IMR-90 (cell line): ENCODE data around the gene MAML2. TPM values are rescaled to one million over a fixed set of nuclear protein-coding genes. Genes with fewer than 3 reads are reported as not detected.
A peak's percentile ranks its signal among the peaks of the same experiment; 100 is the strongest.

Experiments used
- ATAC-seq: fragments of 200-7000 bp; cut with Tn5 transposase; 2 replicates; pipeline ENCODE4 v1.9.1; 2020; ENCODE audit warnings: low read depth, mild to moderate bottlenecking, moderate library complexity
- BruUV-seq: library from RNA; stranded (reverse); fragments of 400-500 nt; replicated peaks from 2 replicates; lab custom pipeline; 2021; lab: Mats Ljungman, UMichigan
- CTCF ChIA-PET: fragments of 300-600 bp; formaldehyde crosslinking; extraction: SDS; loops from one replicate; lab custom pipeline; 2021; ENCODE audit warnings: antibody characterized with exemption; lab: Yijun Ruan, JAX
- POLR2A ChIA-PET: fragments of 300-600 bp; sonication (Branson Sonifier 250); formaldehyde crosslinking; loops from one replicate; lab custom pipeline; 2022; ENCODE audit warnings: antibody characterized with exemption; ENCODE audit not compliant: unreplicated experiment; lab: Charles Lee
- DNase-seq: peaks from one replicate; pipeline ENCODE4 v3.0.0; 2013
- H2AFZ ChIP-seq: replicated peaks from 2 replicates; pipeline ENCODE3; 2013; ENCODE audit warnings: low read length, mild to moderate bottlenecking; ENCODE audit not compliant: poor library complexity
- H2AK5ac ChIP-seq: 2 replicates; pipeline ENCODE4 v1.6.1; 2013; ENCODE audit warnings: low read depth, low read length, inconsistent platforms
- H2AK9ac ChIP-seq: replicated peaks from 2 replicates; pipeline ENCODE3; 2013; ENCODE audit warnings: mild to moderate bottlenecking, low read depth, low read length, moderate library complexity; ENCODE audit not compliant: poor library complexity
- H2BK120ac ChIP-seq: 2 replicates; pipeline ENCODE4 v1.6.1; 2013; ENCODE audit warnings: low read depth, low read length, inconsistent platforms
- H2BK15ac ChIP-seq: 3 replicates; pipeline ENCODE4 v1.6.1; 2013; ENCODE audit warnings: low read depth, low read length, inconsistent platforms
- H2BK20ac ChIP-seq: 2 replicates; pipeline ENCODE4 v1.6.1; 2013; ENCODE audit warnings: low read depth, mild to moderate bottlenecking, inconsistent platforms, low read length, moderate library complexity
- H2BK5ac ChIP-seq: 2 replicates; pipeline ENCODE4 v1.6.1; 2013; ENCODE audit warnings: mild to moderate bottlenecking, low read depth, low read length, inconsistent platforms; ENCODE audit not compliant: poor library complexity, severe bottlenecking
- H3K14ac ChIP-seq: replicated peaks from 2 replicates; pipeline ENCODE4 v1.6.1; 2013; ENCODE audit warnings: low read depth, low read length, inconsistent platforms
- H3K18ac ChIP-seq: 2 replicates; pipeline ENCODE4 v1.6.1; 2013; ENCODE audit warnings: low read depth, low read length, control low read depth
- H3K23ac ChIP-seq: 2 replicates; pipeline ENCODE4 v1.6.1; 2013; ENCODE audit warnings: low read depth, low read length, inconsistent platforms
- H3K27ac ChIP-seq: 2 replicates; pipeline ENCODE4 v1.5.1; 2013; ENCODE audit warnings: mild to moderate bottlenecking, control low read depth, low read length; ENCODE audit not compliant: insufficient read depth
- H3K27me3 ChIP-seq: 2 replicates; pipeline ENCODE4 v1.6.1; 2013; ENCODE audit warnings: low read length; ENCODE audit not compliant: control insufficient read depth, insufficient read depth
- H3K36me3 ChIP-seq: 2 replicates; pipeline ENCODE4 v1.6.1; 2013; ENCODE audit warnings: low read length, mixed read lengths; ENCODE audit not compliant: control insufficient read depth, insufficient read depth
- H3K4ac ChIP-seq: 2 replicates; pipeline ENCODE4 v1.6.1; 2013; ENCODE audit warnings: low read depth, low read length, inconsistent platforms
- H3K4me1 ChIP-seq: 2 replicates; pipeline ENCODE4 v1.6.1; 2013; ENCODE audit warnings: low read length, mixed read lengths; ENCODE audit not compliant: control insufficient read depth, insufficient read depth
- H3K4me2 ChIP-seq: 2 replicates; pipeline ENCODE4 v1.6.1; 2013; ENCODE audit warnings: low read depth, mild to moderate bottlenecking, control low read depth, low read length, moderate library complexity
- H3K4me3 ChIP-seq: 2 replicates; pipeline ENCODE4 v1.5.1; 2013; ENCODE audit warnings: low read depth, mild to moderate bottlenecking, control low read depth, low read length, moderate library complexity; ENCODE audit not compliant: insufficient read depth
- H3K56ac ChIP-seq: 2 replicates; pipeline ENCODE4 v1.6.1; 2013; ENCODE audit warnings: low read length, inconsistent platforms; ENCODE audit not compliant: insufficient read depth; ENCODE audit errors: extremely low read depth
- H3K79me1 ChIP-seq, 2 experiments: 2 replicates each; pipeline ENCODE4 v1.6.1; 2013; ENCODE audit warnings: low read length in 2 of 2, inconsistent platforms in 1 of 2, low read depth in 1 of 2
- H3K9ac ChIP-seq: 2 replicates; pipeline ENCODE4 v1.6.1; 2013; ENCODE audit warnings: low read depth, low read length, control low read depth
- H3K9me1 ChIP-seq: 2 replicates; pipeline ENCODE4 v1.6.1; 2013; ENCODE audit warnings: low read length, inconsistent platforms; ENCODE audit not compliant: insufficient read depth
- H3K9me3 ChIP-seq: 2 replicates; pipeline ENCODE4 v1.6.1; 2013; ENCODE audit warnings: low read length; ENCODE audit not compliant: control insufficient read depth, insufficient read depth
- H4K20me1 ChIP-seq: 2 replicates; pipeline ENCODE4 v1.6.1; 2013; ENCODE audit warnings: low read length, inconsistent platforms; ENCODE audit not compliant: insufficient read depth
- H4K5ac ChIP-seq: 2 replicates; pipeline ENCODE4 v1.6.1; 2013; ENCODE audit warnings: mild to moderate bottlenecking, low read depth, low read length, control low read depth
- H4K8ac ChIP-seq, 2 experiments: 2 replicates each; pipeline ENCODE4 v1.6.1; 2013; ENCODE audit warnings: low read depth in 2 of 2, low read length in 2 of 2, control low read depth in 1 of 2, inconsistent platforms in 1 of 2
- H4K91ac ChIP-seq: 2 replicates; pipeline ENCODE4 v1.6.1; 2013; ENCODE audit warnings: low read depth, low read length, inconsistent platforms; ENCODE audit not compliant: insufficient read depth
- BHLHE40 ChIP-seq: fragments of 150-350 bp; IDR thresholded peaks from 2 replicates; pipeline ENCODE4 v1.6.1; 2016; ENCODE audit warnings: mild to moderate bottlenecking, low read depth, low read length
- CEBPB ChIP-seq: IDR thresholded peaks from 2 replicates; pipeline ENCODE4 v1.6.1; 2012; ENCODE audit warnings: low read depth, low read length, improper control_type of control experiment
- FOS ChIP-seq: fragments of 150-350 bp; IDR thresholded peaks from 2 replicates; pipeline ENCODE4 v1.6.1; 2016; ENCODE audit warnings: low read depth, low read length
- MAFK ChIP-seq: IDR thresholded peaks from 2 replicates; pipeline ENCODE4 v1.6.1; 2012; ENCODE audit warnings: low read depth, low read length, improper control_type of control experiment
- MXI1 ChIP-seq: IDR thresholded peaks from 2 replicates; pipeline ENCODE4 v1.6.1; 2012; ENCODE audit warnings: low read depth, mild to moderate bottlenecking, low read length, moderate library complexity, borderline replicate concordance
- NFE2L2 ChIP-seq: fragments of 150-350 bp; IDR thresholded peaks from 2 replicates; pipeline ENCODE4 v1.6.1; 2016; ENCODE audit warnings: low read depth, mild to moderate bottlenecking, low read length
- RAD21 ChIP-seq: IDR thresholded peaks from 2 replicates; pipeline ENCODE4 v1.6.1; 2012; ENCODE audit warnings: low read length, improper control_type of control experiment
- RFX5 ChIP-seq: IDR thresholded peaks from 2 replicates; pipeline ENCODE4 v1.8.0; 2012; ENCODE audit warnings: low read depth, mild to moderate bottlenecking, low read length, moderate library complexity
- SMC3 ChIP-seq: fragments of 150-350 bp; IDR thresholded peaks from 2 replicates; pipeline ENCODE4 v1.6.1; 2016; ENCODE audit warnings: low read depth, mild to moderate bottlenecking, antibody characterized with exemption, low read length, moderate library complexity
- WGBS, 2 experiments: methylation state at CpG; one replicate each; pipeline versions ENCODE4 v1.1.5 to v1.1.7; 2013; ENCODE audit warnings: missing lambda C conversion rate in 2 of 2; ENCODE audit not compliant: insufficient read length in 1 of 2; ENCODE audit errors: extremely low coverage in 2 of 2; 5-methylcytosine and 5-hydroxymethylcytosine counted together
- dilution Hi-C: fragments of 300-500 bp; cut with HindIII; formaldehyde crosslinking; loops from one replicate; pipeline ENCODE4 v1.14.3; 2018; ENCODE audit warnings: low sequenced_read_pairs; ENCODE audit not compliant: unreplicated experiment
- in situ Hi-C: fragments of 300-500 bp; cut with MboI; formaldehyde crosslinking; loops from 3 replicates; pipeline ENCODE4 v1.14.3; 2019; ENCODE audit warnings: low sequenced_read_pairs, inconsistent platforms, mixed read lengths
- intact Hi-C: fragments of 100-400 bp; cut with micrococcal nuclease; formaldehyde crosslinking; loops from 2 replicates; pipeline ENCODE4 v1.10.0; 2022
- polyA plus RNA-seq, 3 experiments: library from polyadenylated mRNA; depleted of rRNA; stranded (reverse); fragments of >200 nt; gene quantifications; 2 replicates each; pipeline ENCODE4 v1.2.3, GENCODE V29; 2012; ENCODE audit warnings: low replicate concordance in 1 of 3
- total RNA-seq: library from RNA; depleted of rRNA; stranded (reverse); fragments of >200 nt; gene quantifications from 2 replicates; pipeline ENCODE4 v1.2.3, GENCODE V29; 2012

The MAML2 gene
- total and polyA plus RNA-seq, 2 of the 4 experiments (the other 2 are of a cell fraction), result 15.0 to 19.5 TPM

DNA sequence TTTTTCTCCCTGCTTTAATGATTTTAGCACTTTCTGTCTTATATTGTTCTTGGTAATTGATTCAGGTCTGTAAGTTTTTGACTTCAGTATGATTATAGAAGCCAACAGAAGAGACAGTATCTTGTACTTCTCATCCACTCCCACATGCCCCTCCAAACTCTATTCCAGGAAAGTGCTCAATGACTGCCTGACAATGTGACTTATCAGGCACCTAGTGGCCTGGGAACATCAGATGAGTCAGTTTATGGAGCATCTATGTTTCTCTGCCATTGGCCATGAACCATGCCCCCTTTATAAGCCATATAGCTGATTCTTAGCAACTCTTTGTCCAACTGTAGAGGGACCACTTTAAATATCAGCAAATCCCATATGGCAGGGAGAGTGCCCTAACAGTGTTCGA is 239.9 kb downstream of the MAML2 start:
- ATAC-seq (no peak; the same call in 1 of the 2 replicates), DNase-seq (peak; percentile 23)
- H3K18ac ChIP-seq, result peak overlapping the region; percentile 86
- dilution Hi-C loops, result no loop called here
- no peak for TF ChIP-seq MAFK
- TF ChIP-seq NFE2L2, result no peak
- no peak for TF ChIP-seq MXI1
- no peak for TF ChIP-seq RAD21
- TF ChIP-seq RFX5, result no peak
- no peak for TF ChIP-seq CEBPB
- no peak for TF ChIP-seq SMC3
- no peak for TF ChIP-seq FOS
- no peak for TF ChIP-seq BHLHE40
- H2BK120ac ChIP-seq, result peak overlapping the region; percentile 84
- ChIA-PET CTCF (interaction anchor here (1.2 kb wide), 1 partner anchor 237 kb away, joined by 3 read pairs; no protein-coding TSS in a partner anchor), POLR2A (no interaction called here)
- H3K4me3 ChIP-seq, result no peak overlapping the region
- H2BK5ac ChIP-seq, result peak overlapping the region; percentile 73
- peak overlapping the region; percentile 75; the same call in 1 of the 2 replicates for H2AK5ac ChIP-seq
- H3K9ac ChIP-seq, result no peak overlapping the region
- WGBS, 2 experiments, result no CpG with 5 or more reads among the region's 1 CpG
- H3K27ac ChIP-seq, result peak overlapping the region; percentile 79
- peak overlapping the region; percentile 82; the same call in 1 of the 3 replicates for H2BK15ac ChIP-seq
- H4K91ac ChIP-seq, result peak overlapping the region; percentile 69; the same call in 1 of the 2 replicates
- H3K79me1 ChIP-seq, result peaks cover 41 to 65% of the 10 kb centered on the region in 2 experiments
- no peaks in the 10 kb centered on the region for H3K36me3 ChIP-seq
- H3K9me3 ChIP-seq, result no peaks in the 10 kb centered on the region
- H3K56ac ChIP-seq, result no peak overlapping the region
- H3K9me1 ChIP-seq, result peaks cover 15% of the 10 kb centered on the region; the same call in 1 of the 2 replicates
- H3K4ac ChIP-seq, result peak overlapping the region; percentile 79
- H3K4me2 ChIP-seq, result peak overlapping the region; percentile 76
- H2AK9ac ChIP-seq, result no peak overlapping the region
- H3K23ac ChIP-seq, result peak overlapping the region; percentile 66; the same call in 1 of the 2 replicates
- no peaks in the 10 kb centered on the region for H3K27me3 ChIP-seq
- peak overlapping the region in 1 of 2 experiments; percentile 71; a peak in 2 of 4 replicates for H4K8ac ChIP-seq
- peak overlapping the region; percentile 44 for H4K5ac ChIP-seq
- in situ Hi-C loops, result no loop called here
- peak overlapping the region; percentile 59 for H2BK20ac ChIP-seq
- no peak overlapping the region for H2AFZ ChIP-seq
- no peaks in the 10 kb centered on the region for H4K20me1 ChIP-seq
- intact Hi-C loops, result no loop called here
- peaks cover 22% of the 10 kb centered on the region for H3K4me1 ChIP-seq
- BruUV-seq, result no TSS peak
- peak overlapping the region; percentile 63 for H3K14ac ChIP-seq
